ENCODE data around the gene STEAP3. TPM values are rescaled to one million over a fixed set of nuclear protein-coding genes. Genes with fewer than 3 reads are reported as not detected.

Gene STEAP3
- total RNA-seq, 4 donors from 2014 or later: 2.5 to 5.9 (median 5.2) TPM

GRCh38 chr2:119261493-119262225 lies 38.0 kb downstream of the STEAP3 start:
- H3K27ac ChIP-seq (replicated peaks in 1 of 4): no peak overlapping the region
- DNase-seq (ENCODE audit: extremely low spot score): no peak
- intact Hi-C loops (cut with DNase I): no loop called here
- no peaks in the 10 kb centered on the region for H3K9me3 ChIP-seq
- H3K4me3 ChIP-seq: no peak overlapping the region
- TF ChIP-seq CTCF (IDR thresholded peaks at IDR 0.05) (no peak), POLR2A (IDR thresholded peaks at IDR 0.05; ENCODE audit: low read depth) (no peak), POLR2AphosphoS5 (IDR thresholded peaks at IDR 0.05) (no peak), EP300 (IDR thresholded peaks at IDR 0.05) (no peak)
- H3K27me3 ChIP-seq: no peaks in the 10 kb centered on the region
- H3K36me3 ChIP-seq: peaks cover 0 to 12% (median 2%) of the 10 kb centered on the region in 4 donors
- 91% methylated on average over 17 of the region's 17 CpGs for WGBS
- H3K4me1 ChIP-seq: peaks cover 0 to 6% (median 0%) of the 10 kb centered on the region in 4 donors

- intact Hi-C loops (cut with DNase I): no loop called here
- WGBS: 94% methylated on average over 21 of the region's 23 CpGs
Observed at GRCh38 chr2:119263025-119263424, 39.4 kb downstream of the STEAP3 start.

GRCh38 chr2:119263656-119264055 lies 40.0 kb downstream of the STEAP3 start:
- Histone ChIP-seq H3K4me1 (peaks cover 0 to 6% (median 0%) of the 10 kb centered on the region in 4 donors), H3K4me3 (no peak overlapping the region), H3K9me3 (no peaks in the 10 kb centered on the region), H3K27ac (replicated peaks in 1 of 4) (no peak overlapping the region), H3K27me3 (no peaks in the 10 kb centered on the region), H3K36me3 (peaks cover 0 to 12% (median 2%) of the 10 kb centered on the region in 4 donors)
- intact Hi-C loops (cut with DNase I): no loop called here
- TF ChIP-seq CTCF (IDR thresholded peaks at IDR 0.05) (no peak), POLR2A (IDR thresholded peaks at IDR 0.05; ENCODE audit: low read depth) (no peak), EP300 (IDR thresholded peaks at IDR 0.05) (no peak), POLR2AphosphoS5 (IDR thresholded peaks at IDR 0.05) (no peak)
- WGBS: 86% methylated on average over 3 of the region's 5 CpGs
- DNase-seq (ENCODE audit: extremely low spot score): no peak

More at GRCh38 chr2:119263025-119263424, 39.4 kb downstream of the STEAP3 start:
- H3K27me3 ChIP-seq: no peaks in the 10 kb centered on the region
- no peaks in the 10 kb centered on the region for H3K9me3 ChIP-seq
- H3K4me3 ChIP-seq: no peak overlapping the region
- no peak for TF ChIP-seq EP300 (IDR thresholded peaks at IDR 0.05)
- no peak for TF ChIP-seq POLR2A (IDR thresholded peaks at IDR 0.05; ENCODE audit: low read depth)
- TF ChIP-seq POLR2AphosphoS5 (IDR thresholded peaks at IDR 0.05): no peak
- no peak for TF ChIP-seq CTCF (IDR thresholded peaks at IDR 0.05)
- peaks cover 0 to 6% (median 0%) of the 10 kb centered on the region in 4 donors for H3K4me1 ChIP-seq
- no peak for DNase-seq (ENCODE audit: extremely low spot score)
- H3K27ac ChIP-seq (replicated peaks in 1 of 4): no peak overlapping the region
- H3K36me3 ChIP-seq: peaks cover 0 to 12% (median 2%) of the 10 kb centered on the region in 4 donors

- no peak for DNase-seq (ENCODE audit: extremely low spot score)
- intact Hi-C loops (cut with DNase I): no loop called here
- Histone ChIP-seq H3K4me3 (no peak overlapping the region), H3K4me1 (peaks cover 0 to 6% (median 0%) of the 10 kb centered on the region in 4 donors), H3K27ac (replicated peaks in 1 of 4) (no peak overlapping the region), H3K36me3 (peaks cover 0 to 12% (median 2%) of the 10 kb centered on the region in 4 donors), H3K27me3 (no peaks in the 10 kb centered on the region), H3K9me3 (no peaks in the 10 kb centered on the region)
- WGBS: 71% methylated on average over 8 of the region's 13 CpGs
- TF ChIP-seq EP300 (IDR thresholded peaks at IDR 0.05) (no peak), CTCF (IDR thresholded peaks at IDR 0.05) (peak; percentile 53 to 70 (median 53))
Observed at GRCh38 chr2:119264781-119265692, 41.4 kb downstream of the STEAP3 start.

Data from esophagus muscularis mucosa (tissue), 4 donors.